Loucy (cell line): ENCODE measurements around the gene IL21R.
"Not testable (repeated sequence)": the region's sequence is repeated elsewhere in the genome, so short reads cannot be mapped to it uniquely, and the experiment has no call there.

Source experiments
- H2AFZ ChIP-seq: fragments of 200-600 bp; sonication (generic); 2 replicates; pipeline ENCODE4 v1.6.0; 2016; ENCODE audit warnings: antibody characterized with exemption, mild to moderate bottlenecking, low read length, moderate library complexity
- H3F3A ChIP-seq: fragments of 200-600 bp; 2 replicates; pipeline ENCODE4 v1.6.0; 2016; ENCODE audit warnings: antibody characterized with exemption, low read depth, mild to moderate bottlenecking
- H3K27me3 ChIP-seq: fragments of 200-600 bp; sonication (generic); 2 replicates; pipeline ENCODE4 v1.6.1; 2014; ENCODE audit warnings: low read length, mild to moderate bottlenecking; ENCODE audit not compliant: insufficient read depth, poor library complexity, severe bottlenecking
- H3K36me3 ChIP-seq: fragments of 200-600 bp; sonication (generic); 2 replicates; pipeline ENCODE4 v1.6.1; 2016; ENCODE audit warnings: low read length; ENCODE audit not compliant: insufficient read depth
- H3K4me1 ChIP-seq: fragments of 200-600 bp; sonication (generic); 2 replicates; pipeline ENCODE4 v1.5.1; 2014; ENCODE audit warnings: low read length, mild to moderate bottlenecking; ENCODE audit not compliant: insufficient read depth, poor library complexity, severe bottlenecking
- H3K4me2 ChIP-seq: fragments of 200-600 bp; sonication (generic); 2 replicates; pipeline ENCODE4 v1.6.0; 2014; ENCODE audit warnings: antibody characterized with exemption, low read length, low read depth, mild to moderate bottlenecking; ENCODE audit not compliant: poor library complexity, severe bottlenecking
- H3K4me3 ChIP-seq: fragments of 200-600 bp; sonication (generic); 2 replicates; pipeline ENCODE4 v1.5.1; 2014; ENCODE audit warnings: low read length, mild to moderate bottlenecking, mixed read lengths; ENCODE audit not compliant: poor library complexity, severe bottlenecking
- H3K79me2 ChIP-seq: fragments of 200-600 bp; sonication (generic); 2 replicates; pipeline ENCODE4 v1.6.1; 2014; ENCODE audit warnings: low read length; ENCODE audit not compliant: insufficient read depth
- H3K9ac ChIP-seq: fragments of 200-600 bp; sonication (generic); 2 replicates; pipeline ENCODE4 v1.6.0; 2014; ENCODE audit warnings: mild to moderate bottlenecking, low read depth, low read length, moderate library complexity; ENCODE audit not compliant: poor library complexity, severe bottlenecking
- H3K9me2 ChIP-seq: fragments of 200-600 bp; sonication (generic); replicated peaks from 2 replicates; pipeline ENCODE4 v1.6.1; 2016; ENCODE audit warnings: low read depth, low read length, mixed read lengths
- H3K9me3 ChIP-seq: fragments of 200-600 bp; sonication (generic); 2 replicates; pipeline ENCODE4 v1.6.1; 2014; ENCODE audit warnings: mild to moderate bottlenecking, antibody characterized with exemption, low read length, low read depth; ENCODE audit not compliant: insufficient read depth
- H4K20me1 ChIP-seq: fragments of 200-600 bp; sonication (generic); 2 replicates; pipeline ENCODE4 v1.6.0; 2014; ENCODE audit warnings: antibody characterized with exemption, low read length, mild to moderate bottlenecking; ENCODE audit not compliant: insufficient read depth, poor library complexity, severe bottlenecking
- CTCF ChIP-seq: fragments of 200-600 bp; sonication (generic); conservative IDR thresholded peaks from 2 replicates; pipeline ENCODE4 v1.5.1; 2014; ENCODE audit warnings: mild to moderate bottlenecking, antibody characterized with exemption, low read length
- EZH2phosphoT487 ChIP-seq: fragments of 200-600 bp; IDR thresholded peaks from 2 replicates; pipeline ENCODE4 v1.6.1; 2018; ENCODE audit warnings: antibody characterized with exemption, mild to moderate bottlenecking, moderate library complexity, borderline replicate concordance

Gene IL21R

GRCh38 chr16:27453494-27453825, 51.5 kb downstream of the IL21R start:
- Histone ChIP-seq H3K4me3 (no peak overlapping the region), H2AFZ (no peak overlapping the region), H3K9me3 (no peaks in the 10 kb centered on the region), H4K20me1 (no peaks in the 10 kb centered on the region), H3K4me2 (no peak overlapping the region), H3F3A (no peaks in the 10 kb centered on the region), H3K27me3 (no peaks in the 10 kb centered on the region), H3K4me1 (peaks cover 41% of the 10 kb centered on the region), H3K9ac (no peak overlapping the region), H3K79me2 (no peaks in the 10 kb centered on the region), H3K36me3 (no peaks in the 10 kb centered on the region), H3K9me2 (no peaks in the 10 kb centered on the region)
- no peak for TF ChIP-seq CTCF
- no peak for TF ChIP-seq EZH2phosphoT487

GRCh38 chr16:27455700-27456099, 53.7 kb downstream of the IL21R start:
- H3K4me3 ChIP-seq = no peak overlapping the region
- no peaks in the 10 kb centered on the region for H3K9me2 ChIP-seq
- no peak for TF ChIP-seq EZH2phosphoT487
- TF ChIP-seq CTCF = no peak
- H3K27me3 ChIP-seq = no peaks in the 10 kb centered on the region
- H3K9ac ChIP-seq = peak overlapping the region; percentile 50
- H3K9me3 ChIP-seq = no peaks in the 10 kb centered on the region
- H2AFZ ChIP-seq = no peak overlapping the region
- H3K4me2 ChIP-seq = peak overlapping the region; percentile 46
- H4K20me1 ChIP-seq = no peaks in the 10 kb centered on the region
- H3K79me2 ChIP-seq = no peaks in the 10 kb centered on the region
- no peaks in the 10 kb centered on the region for H3F3A ChIP-seq
- peaks cover 22% of the 10 kb centered on the region for H3K4me1 ChIP-seq
- H3K36me3 ChIP-seq = peaks cover 5% of the 10 kb centered on the region; the same call in 1 of the 2 replicates

GRCh38 chr16:27457605-27457900, 55.6 kb downstream of the IL21R start:
- H3K27me3 ChIP-seq, H3K9me2 ChIP-seq, H3K79me2 ChIP-seq, H4K20me1 ChIP-seq, H3F3A ChIP-seq, H3K4me2 ChIP-seq, H3K9ac ChIP-seq, H3K4me3 ChIP-seq, H2AFZ ChIP-seq, H3K9me3 ChIP-seq: not testable (repeated sequence)
- H3K4me1 ChIP-seq = peaks cover 17% of the 10 kb centered on the region
- H3K36me3 ChIP-seq = peaks cover 23% of the 10 kb centered on the region; the same call in 1 of the 2 replicates

GRCh38 chr16:27458258-27458657, 56.3 kb downstream of the IL21R start:
- Histone ChIP-seq H3F3A (no peaks in the 10 kb centered on the region), H3K9me2 (no peaks in the 10 kb centered on the region), H3K79me2 (no peaks in the 10 kb centered on the region), H3K4me2 (no peak overlapping the region), H3K27me3 (no peaks in the 10 kb centered on the region), H3K4me3 (no peak overlapping the region), H3K36me3 (peaks cover 30% of the 10 kb centered on the region; the same call in 1 of the 2 replicates), H3K9me3 (no peaks in the 10 kb centered on the region), H3K9ac (no peak overlapping the region), H3K4me1 (peaks cover 17% of the 10 kb centered on the region), H4K20me1 (no peaks in the 10 kb centered on the region), H2AFZ (no peak overlapping the region)
- TF ChIP-seq EZH2phosphoT487 (no peak), CTCF (no peak)
